ENCODE data around the gene ANKRD13D. TPM values are rescaled to one million over a fixed set of nuclear protein-coding genes. Genes with fewer than 3 reads are reported as not detected.

ANKRD13D gene
- total and polyA plus RNA-seq, 2 experiments from 2014 or later = 20.3 to 30.8 TPM

- no peak overlapping the region; the same call in 2 of the 3 replicates for H3K4me3 Mint-ChIP-seq
- Histone ChIP-seq H3F3A (replicated peaks; ENCODE audit: low read depth) (no peaks in the 10 kb centered on the region), H3K4me3 (no peak overlapping the region), H3K4me2 (no peak overlapping the region), H4K20me1 (replicated peaks; ENCODE audit: insufficient read depth) (no peaks in the 10 kb centered on the region), H3K36me3 (ENCODE audit: insufficient read depth) (no peaks in the 10 kb centered on the region), H3K79me2 (replicated peaks; ENCODE audit: insufficient read depth) (no peaks in the 10 kb centered on the region), H3K27ac (ENCODE audit: low read depth) (no peak overlapping the region), H3K9me2 (ENCODE audit: insufficient read depth) (no peaks in the 10 kb centered on the region), H2AFZ (no peak overlapping the region), H3K4me1 (ENCODE audit: insufficient read depth) (peaks cover 4% of the 10 kb centered on the region; the same call in 1 of the 2 replicates), H3K27me3 (ENCODE audit: insufficient read depth) (peaks cover 10% of the 10 kb centered on the region; the same call in 1 of the 2 replicates)
- no peak for TF ChIP-seq JUNB (IDR thresholded peaks at IDR 0.05; ENCODE audit: unreplicated experiment)
- TF ChIP-seq POLR2AphosphoS5 (IDR thresholded peaks at IDR 0.05; ENCODE audit: low read depth) = no peak
- TF ChIP-seq ZNF331 (CRISPR knock-in tag; IDR thresholded peaks at IDR 0.05; ENCODE audit: low read depth) = no peak
- TF ChIP-seq CREB1 (CRISPR knock-in tag; IDR thresholded peaks at IDR 0.05; ENCODE audit: low read depth) = no peak
- no peaks in the 10 kb centered on the region for H3K9me3 Mint-ChIP-seq
- no peak overlapping the region for H3K27ac Mint-ChIP-seq
- no peak for DNase-seq (ENCODE audit: low spot score)
- H3K4me1 Mint-ChIP-seq = peaks cover 2% of the 10 kb centered on the region; the same call in 1 of the 3 replicates
- no peaks in the 10 kb centered on the region for H3K36me3 Mint-ChIP-seq (ENCODE audit: low read depth)
- peaks cover 5% of the 10 kb centered on the region for H3K27me3 Mint-ChIP-seq (ENCODE audit: insufficient read depth, low read depth, poor library complexity)
- ATAC-seq = no peak
These were observed 23.3 kb downstream of the ANKRD13D start for GRCh38 chr11:67312187-67313021.

- Mint-ChIP-seq H3K36me3 (ENCODE audit: low read depth) (no peaks in the 10 kb centered on the region), H3K27ac (no peak overlapping the region), H3K4me3 (no peak overlapping the region), H3K4me1 (peaks cover 2% of the 10 kb centered on the region; the same call in 1 of the 3 replicates), H3K27me3 (ENCODE audit: insufficient read depth, low read depth, poor library complexity) (peaks cover 12% of the 10 kb centered on the region), H3K9me3 (no peaks in the 10 kb centered on the region)
- no peaks in the 10 kb centered on the region for H3K79me2 ChIP-seq (replicated peaks; ENCODE audit: insufficient read depth)
- peaks cover 5% of the 10 kb centered on the region for H3K4me1 ChIP-seq (ENCODE audit: insufficient read depth)
- ATAC-seq (no peak), DNase-seq (ENCODE audit: low spot score) (no peak)
- no peaks in the 10 kb centered on the region for H3K36me3 ChIP-seq (ENCODE audit: insufficient read depth)
- peaks cover 3% of the 10 kb centered on the region; the same call in 1 of the 2 replicates for H3F3A ChIP-seq (replicated peaks; ENCODE audit: low read depth)
- H3K27ac ChIP-seq (ENCODE audit: low read depth) = no peak overlapping the region
- H2AFZ ChIP-seq = no peak overlapping the region
- no peaks in the 10 kb centered on the region for H4K20me1 ChIP-seq (replicated peaks; ENCODE audit: insufficient read depth)
- no peak overlapping the region for H3K4me3 ChIP-seq
- no peak overlapping the region for H3K4me2 ChIP-seq
- no peaks in the 10 kb centered on the region for H3K9me2 ChIP-seq (ENCODE audit: insufficient read depth)
- peaks cover 14% of the 10 kb centered on the region for H3K27me3 ChIP-seq (ENCODE audit: insufficient read depth)
- TF ChIP-seq JUNB (IDR thresholded peaks at IDR 0.05; ENCODE audit: unreplicated experiment) = no peak
- no peak for TF ChIP-seq EZH2 (IDR thresholded peaks at IDR 0.05; ENCODE audit: low read depth, unreplicated experiment)
- TF ChIP-seq STAT1 (IDR thresholded peaks at IDR 0.05; ENCODE audit: unreplicated experiment) = no peak
- TF ChIP-seq REST (IDR thresholded peaks at IDR 0.05; ENCODE audit: unreplicated experiment) = no peak
- no peak for TF ChIP-seq ZNF114 (CRISPR knock-in tag; IDR thresholded peaks at IDR 0.05)
- TF ChIP-seq CTCF (conservative IDR thresholded peaks at IDR 0.05; ENCODE audit: low read depth in 2 of 2) = no peak
- TF ChIP-seq ETS1 (IDR thresholded peaks at IDR 0.05) = no peak
- no peak for TF ChIP-seq ZNF331 (CRISPR knock-in tag; IDR thresholded peaks at IDR 0.05; ENCODE audit: low read depth)
- TF ChIP-seq CREB1 (CRISPR knock-in tag; IDR thresholded peaks at IDR 0.05; ENCODE audit: low read depth) = no peak
- TF ChIP-seq NANOG (IDR thresholded peaks at IDR 0.05; ENCODE audit: borderline replicate concordance) = no peak
These were observed 24.2 kb downstream of the ANKRD13D start for GRCh38 chr11:67313125-67313890.
